PC-3 (cell line): ENCODE results near the gene CLMN.

Source experiments
- CTCF ChIP-seq: fragments of 300-600 bp; sonication (generic); conservative IDR thresholded peaks from 2 replicates; pipeline ENCODE4 v1.5.1; 2017; ENCODE audit warnings: antibody characterized with exemption, low read depth, mild to moderate bottlenecking, low read length
- EZH2 ChIP-seq: fragments of 300-600 bp; sonication (generic); IDR thresholded peaks from one replicate; pipeline ENCODE4 v1.6.1; 2017; ENCODE audit warnings: antibody characterized with exemption, mild to moderate bottlenecking, low read length; ENCODE audit not compliant: unreplicated experiment
- EZH2phosphoT487 ChIP-seq: fragments of 300-600 bp; sonication (generic); IDR thresholded peaks from 2 replicates; pipeline ENCODE4 v1.6.1; 2018; ENCODE audit warnings: mild to moderate bottlenecking, antibody characterized with exemption, low read length, borderline replicate concordance

- TF ChIP-seq CTCF (no peak), EZH2 (no peak), EZH2phosphoT487 (no peak)
Measured at GRCh38 chr14:95204705-95205104, 115.0 kb downstream of the CLMN start.
